ENCODE data around the gene SSH3. TPM values are rescaled to one million over a fixed set of nuclear protein-coding genes. Genes with fewer than 3 reads are reported as not detected.

SSH3 gene
- total and polyA plus RNA-seq, 7 experiments from 2014 or later, result 1.1 to 23.8 (median 14.8) TPM

DNA sequence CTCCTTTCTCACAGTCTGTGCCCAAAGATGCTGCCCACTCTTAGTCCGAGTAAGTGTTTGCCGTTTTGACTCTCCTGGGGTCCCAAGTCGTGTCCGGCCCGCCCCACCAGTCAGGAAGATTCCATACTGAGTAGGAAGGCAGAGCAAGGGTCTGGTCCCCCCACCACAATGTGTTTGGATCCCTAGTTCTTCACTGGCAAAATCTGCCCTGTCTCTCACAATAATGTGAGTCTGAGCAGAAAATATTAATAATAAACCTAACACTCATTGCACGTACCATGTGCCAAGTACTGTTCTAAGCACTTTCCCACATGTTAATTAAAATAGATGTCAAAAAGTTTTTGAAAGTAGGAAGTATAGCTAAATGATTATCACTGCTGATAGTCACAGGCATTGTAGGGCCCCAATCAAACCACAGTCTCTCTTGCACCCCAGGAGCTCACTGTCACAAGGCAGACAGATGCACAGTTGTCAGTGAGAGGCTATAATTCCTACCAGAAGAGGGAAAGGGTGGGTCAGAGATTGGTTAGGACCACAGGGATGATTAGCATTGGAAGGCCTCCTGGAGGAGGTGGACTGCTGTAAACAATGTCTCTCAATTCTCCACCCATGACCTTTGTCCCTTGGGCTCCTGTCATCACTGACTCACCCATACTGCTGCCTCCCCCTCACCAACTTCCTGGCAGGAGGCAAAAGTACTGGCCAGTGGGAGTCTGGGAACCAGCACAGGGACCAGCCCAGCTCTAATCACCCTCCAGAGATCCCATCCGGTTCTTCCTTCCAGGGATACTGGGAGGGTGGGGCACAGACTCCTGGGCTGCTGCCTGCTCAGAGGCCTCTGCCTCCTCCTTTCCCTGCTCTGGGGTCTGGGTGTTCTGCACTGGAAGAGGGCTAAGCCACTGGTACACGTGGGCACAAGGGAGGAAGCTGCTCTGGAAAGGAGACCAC lies 51.0 kb downstream of the SSH3 start:
- Histone ChIP-seq H3K9me3 (ENCODE audit: control insufficient read depth in 2 of 3, low read length in 3 of 3) (no peaks in the 10 kb centered on the region), H3K4me3 (ENCODE audit: low read length) (peak overlapping the region; percentile 96), H3K27me3 (ENCODE audit: control insufficient read depth in 2 of 2, insufficient read depth in 2 of 2, low read length in 2 of 2) (no peaks in the 10 kb centered on the region), H3K36me3 (ENCODE audit: control insufficient read depth in 2 of 3, insufficient read depth in 3 of 3, low read length in 3 of 3) (peaks cover 0 to 3% (median 0%) of the 10 kb centered on the region in 3 experiments), H3K4me1 (ENCODE audit: control insufficient read depth in 2 of 2, insufficient read depth in 2 of 2, low read length in 2 of 2) (peaks cover 30 to 45% of the 10 kb centered on the region in 2 donors), H3K27ac (ENCODE audit: low read depth, low read length) (peak overlapping the region; percentile 97)
- Mint-ChIP-seq H3K4me1 (peaks cover 23 to 56% (median 41%) of the 10 kb centered on the region in 7 donors), H3K27me3 (peaks cover 0 to 13% (median 0%) of the 10 kb centered on the region in 5 donors), H3K9me3 (peaks cover 0 to 2% (median 0%) of the 10 kb centered on the region in 11 donors), H3K4me3 (peak overlapping the region; percentile 85 to 100 (median 97)), H3K36me3 (no peaks in the 10 kb centered on the region), H3K27ac (peak overlapping the region; percentile 96 to 100 (median 99))
- ChIA-PET POLR2A (interaction anchor here (0.6 to 17.2 kb wide), 29 partner anchors 11 to 276 kb away, joined by 3 to 272 read pairs (median 9); partner anchors contain the start of genes AIP, ANKRD13D, CDK2AP2 and CLCF1), CTCF (interaction anchor here (0.9 to 16.9 kb wide), 11 partner anchors 7 to 254 kb away, joined by 3 to 495 read pairs (median 5); partner anchors contain the start of genes CLCF1 and RAD9A)
- DNase-seq, result peak in 1 of 9 donors; percentile 18
- intact Hi-C loops (cut with micrococcal nuclease), result loop anchor here (5.0 to 10.0 kb wide), 2 partner anchors 67 to 450 kb away; partner anchors contain the start of gene ANKRD13D (in 1 of the 2)
- no peak for ATAC-seq

DNA sequence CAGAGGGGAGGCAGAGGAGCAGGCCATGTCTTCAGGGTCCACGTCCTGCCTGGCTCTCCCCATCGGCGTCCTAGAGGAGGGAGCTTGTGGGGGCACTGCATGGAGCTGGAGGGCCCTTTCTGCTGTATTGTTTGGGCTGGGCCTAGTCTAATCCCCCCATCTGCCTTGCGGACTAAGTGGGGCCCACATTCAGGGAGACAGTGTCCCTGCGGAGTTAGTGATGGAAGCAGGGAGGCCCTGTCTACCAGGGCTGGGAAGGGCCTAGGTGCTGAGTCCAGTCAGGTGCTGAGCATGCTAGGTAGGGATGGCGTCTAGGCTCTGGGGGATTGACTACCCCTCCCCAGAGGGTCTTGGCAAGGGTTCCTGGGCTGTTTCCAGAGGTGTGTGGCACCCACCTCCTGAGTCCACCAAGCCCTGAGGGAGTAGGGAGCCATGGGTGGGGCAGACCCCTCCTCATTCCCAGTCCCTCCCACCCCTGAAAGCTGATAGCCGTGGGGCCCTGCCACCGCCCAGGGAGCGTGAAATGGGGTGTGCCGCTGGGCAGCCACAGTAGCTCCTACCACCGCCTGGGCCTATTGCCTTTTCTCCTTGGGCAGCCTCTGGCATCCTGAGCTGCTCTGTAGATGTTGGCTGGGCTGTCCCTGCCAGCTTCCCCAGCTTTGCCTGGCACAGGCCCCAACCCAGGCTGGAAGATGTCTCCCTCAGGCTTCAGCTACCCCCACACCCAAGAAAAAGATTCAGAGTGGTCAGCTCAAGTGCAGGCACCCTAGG lies 51.9 kb downstream of the SSH3 start:
- H3K27ac ChIP-seq (ENCODE audit: low read depth, low read length), result peak overlapping the region; percentile 97
- Mint-ChIP-seq H3K27ac (peak overlapping the region in 7 of 9 donors; percentile 8 to 100 (median 81)), H3K36me3 (no peaks in the 10 kb centered on the region), H3K27me3 (peaks cover 0 to 13% (median 0%) of the 10 kb centered on the region in 5 donors), H3K9me3 (peaks cover 0 to 2% (median 0%) of the 10 kb centered on the region in 11 donors), H3K4me1 (peaks cover 15 to 47% (median 36%) of the 10 kb centered on the region in 7 donors), H3K4me3 (no peak overlapping the region)
- H3K4me3 ChIP-seq (ENCODE audit: low read length), result no peak overlapping the region
- POLR2A ChIA-PET, result interaction anchor here (0.5 to 17.2 kb wide), 7 partner anchors 11 to 83 kb away, joined by 3 to 272 read pairs (median 20); partner anchors contain the start of genes CLCF1, PTPRCAP and RAD9A
- H3K9me3 ChIP-seq (ENCODE audit: control insufficient read depth in 2 of 3, low read length in 3 of 3), result no peaks in the 10 kb centered on the region
- no peaks in the 10 kb centered on the region for H3K27me3 ChIP-seq (ENCODE audit: control insufficient read depth in 2 of 2, insufficient read depth in 2 of 2, low read length in 2 of 2)
- H3K4me1 ChIP-seq (ENCODE audit: control insufficient read depth in 2 of 2, insufficient read depth in 2 of 2, low read length in 2 of 2), result peaks cover 30 to 45% of the 10 kb centered on the region in 2 donors
- intact Hi-C loops (cut with micrococcal nuclease), result loop anchor here in 1 of 2 donors (10.0 kb wide), 1 partner anchor 450 kb away; no protein-coding TSS in a partner anchor
- CTCF ChIA-PET, result interaction anchor here (0.7 to 16.9 kb wide), 5 partner anchors 10 to 78 kb away, joined by 3 to 495 read pairs (median 3); partner anchors contain the start of gene CLCF1
- peaks cover 0 to 3% (median 0%) of the 10 kb centered on the region in 3 experiments for H3K36me3 ChIP-seq (ENCODE audit: control insufficient read depth in 2 of 3, insufficient read depth in 3 of 3, low read length in 3 of 3)
- DNase-seq, result no peak
- no peak for ATAC-seq

DNA sequence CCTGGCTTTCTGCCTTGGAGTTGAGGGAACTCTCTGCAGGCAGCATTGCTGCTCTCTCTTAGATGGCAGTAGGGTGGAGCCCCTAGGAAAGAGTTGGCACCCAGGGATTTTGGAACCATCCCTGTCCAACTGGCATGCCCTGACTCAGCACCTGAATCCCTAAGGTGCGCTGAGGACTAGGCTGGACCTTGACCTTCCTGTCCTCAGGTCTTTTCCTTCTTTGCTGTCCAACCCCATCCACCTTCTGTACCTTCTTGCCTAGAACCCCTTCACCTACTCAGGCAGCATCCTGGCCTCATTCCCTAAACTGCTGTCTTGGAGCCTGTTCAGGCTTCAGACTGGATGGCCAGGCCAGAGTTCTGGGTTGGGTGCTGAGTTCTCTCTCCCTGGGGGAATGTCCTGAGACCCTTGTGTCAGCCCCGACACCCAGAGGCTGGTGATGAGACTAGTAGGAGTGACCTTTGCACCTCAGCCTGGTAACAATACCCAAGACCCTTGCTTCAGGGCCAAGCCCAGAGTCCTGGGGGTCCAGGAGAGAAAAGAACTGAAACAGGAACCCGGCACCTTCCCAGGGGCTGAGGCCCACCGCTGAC lies 52.6 kb downstream of the SSH3 start:
- H3K27me3 ChIP-seq (ENCODE audit: control insufficient read depth in 2 of 2, insufficient read depth in 2 of 2, low read length in 2 of 2), result no peaks in the 10 kb centered on the region
- ATAC-seq (no peak), DNase-seq (no peak)
- no peak overlapping the region for H3K4me3 ChIP-seq (ENCODE audit: low read length)
- peak overlapping the region in 3 of 9 donors; percentile 48 to 75 (median 63) for H3K27ac Mint-ChIP-seq
- H3K27me3 Mint-ChIP-seq, result peaks cover 0 to 15% (median 0%) of the 10 kb centered on the region in 5 donors
- intact Hi-C loops (cut with micrococcal nuclease), result loop anchor here in 1 of 2 donors (10.0 kb wide), 1 partner anchor 449 kb away; no protein-coding TSS in a partner anchor
- POLR2A ChIA-PET, result interaction anchor here (0.8 to 17.2 kb wide), 7 partner anchors 12 to 149 kb away, joined by 3 to 272 read pairs (median 3); partner anchors contain the start of genes CLCF1, PITPNM1 and RAD9A
- H3K4me1 Mint-ChIP-seq, result peaks cover 15 to 46% (median 35%) of the 10 kb centered on the region in 7 donors
- no peaks in the 10 kb centered on the region for H3K9me3 ChIP-seq (ENCODE audit: control insufficient read depth in 2 of 3, low read length in 3 of 3)
- peaks cover 0 to 3% (median 0%) of the 10 kb centered on the region in 3 experiments for H3K36me3 ChIP-seq (ENCODE audit: control insufficient read depth in 2 of 3, insufficient read depth in 3 of 3, low read length in 3 of 3)
- peaks cover 0 to 2% (median 0%) of the 10 kb centered on the region in 11 donors for H3K9me3 Mint-ChIP-seq
- CTCF ChIA-PET, result interaction anchor here (0.7 to 16.9 kb wide), 5 partner anchors 11 to 258 kb away, joined by 3 to 495 read pairs (median 3); partner anchors contain the start of gene CLCF1
- H3K36me3 Mint-ChIP-seq, result no peaks in the 10 kb centered on the region
- H3K4me1 ChIP-seq (ENCODE audit: control insufficient read depth in 2 of 2, insufficient read depth in 2 of 2, low read length in 2 of 2), result peaks cover 27 to 43% of the 10 kb centered on the region in 2 donors
- no peak overlapping the region for H3K27ac ChIP-seq (ENCODE audit: low read depth, low read length)
- peak overlapping the region in 1 of 10 donors; percentile 36 for H3K4me3 Mint-ChIP-seq

DNA sequence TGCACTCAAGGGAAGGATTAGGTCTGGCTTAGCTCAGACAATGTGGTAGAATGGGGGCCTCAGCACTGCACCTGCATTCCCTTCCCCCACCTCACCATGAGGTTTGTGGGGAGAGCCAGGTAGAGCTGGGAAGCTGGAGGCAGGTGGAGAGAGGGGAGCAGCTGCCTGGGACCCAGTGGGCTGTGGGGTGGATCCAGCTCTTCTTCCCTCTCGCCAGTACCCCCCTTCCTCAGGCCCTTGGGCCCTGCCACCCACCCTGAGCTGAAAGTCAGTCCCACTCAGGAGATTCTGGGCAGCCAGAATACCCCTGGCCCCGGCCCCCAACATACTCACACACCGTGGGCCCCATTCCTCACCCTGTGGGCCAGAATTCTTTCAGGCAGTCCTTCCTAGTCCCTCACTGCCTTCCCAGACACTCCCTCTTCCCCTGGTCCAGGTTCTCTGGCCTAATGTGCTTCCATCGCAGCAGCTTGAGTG lies 53.1 kb downstream of the SSH3 start:
- H3K27me3 Mint-ChIP-seq, result peaks cover 0 to 17% (median 0%) of the 10 kb centered on the region in 5 donors
- POLR2A ChIA-PET, result interaction anchor here (0.5 to 17.2 kb wide), 6 partner anchors 13 to 149 kb away, joined by 3 to 272 read pairs (median 4); partner anchors contain the start of genes CLCF1 and PITPNM1

DNA sequence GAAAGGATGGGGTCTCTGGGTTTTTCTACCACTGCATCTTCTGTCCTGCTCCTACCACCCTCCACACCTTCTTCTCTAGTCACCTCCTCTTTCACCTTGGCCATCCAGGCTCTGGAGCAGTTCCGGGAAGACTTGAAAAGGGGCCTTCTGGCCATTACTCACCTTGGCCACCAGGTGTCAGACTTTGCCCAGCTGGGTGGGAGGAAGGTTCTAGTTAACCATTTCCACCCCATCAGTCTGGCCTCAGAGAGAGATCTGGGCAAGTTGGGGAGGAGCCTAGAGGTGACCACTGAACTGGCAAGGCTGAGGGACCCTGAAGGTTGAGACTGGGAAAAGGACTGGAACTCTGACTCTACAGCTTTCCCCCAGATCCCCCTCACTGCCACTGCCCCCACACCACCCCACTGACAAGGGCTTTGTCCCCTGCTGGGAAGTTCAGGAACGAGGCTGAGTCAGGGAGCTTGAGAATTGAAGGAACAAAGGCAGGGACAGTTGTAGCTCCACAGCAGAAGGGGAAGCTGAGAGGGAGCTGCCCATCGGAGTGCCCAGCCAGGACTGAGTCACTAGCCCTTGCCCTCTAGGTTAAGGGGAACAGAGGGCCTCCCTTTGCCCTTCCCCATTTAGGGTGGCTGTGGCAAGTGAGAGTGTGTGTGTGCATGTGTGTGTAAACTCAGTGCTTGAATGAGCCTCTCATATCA lies 53.7 kb downstream of the SSH3 start:
- peak overlapping the region in 8 of 9 donors; percentile 19 to 86 (median 73) for H3K27ac Mint-ChIP-seq
- no peak overlapping the region for H3K27ac ChIP-seq (ENCODE audit: low read depth, low read length)
- H3K27me3 Mint-ChIP-seq, result peaks cover 0 to 18% (median 0%) of the 10 kb centered on the region in 5 donors
- H3K4me1 Mint-ChIP-seq, result peaks cover 7 to 37% (median 24%) of the 10 kb centered on the region in 7 donors
- peak overlapping the region in 3 of 10 donors; percentile 30 to 72 (median 36) for H3K4me3 Mint-ChIP-seq
- intact Hi-C loops (cut with micrococcal nuclease), result loop anchor here (1.0 to 10.0 kb wide), 5 partner anchors 17 to 448 kb away; no protein-coding TSS in a partner anchor
- no peak overlapping the region for H3K4me3 ChIP-seq (ENCODE audit: low read length)
- DNase-seq (peak; percentile 42 to 74 (median 67)), ATAC-seq (peak; percentile 28)
- ChIA-PET CTCF (interaction anchor here (0.7 to 16.9 kb wide), 8 partner anchors 12 to 271 kb away, joined by 3 to 495 read pairs (median 3); partner anchors contain the start of genes CLCF1 and PITPNM1), POLR2A (interaction anchor here (0.5 to 17.2 kb wide), 5 partner anchors 13 to 93 kb away, joined by 3 to 272 read pairs (median 4); partner anchors contain the start of gene CLCF1)
- peaks cover 0 to 7% (median 0%) of the 10 kb centered on the region in 5 donors for H3K36me3 Mint-ChIP-seq
- peaks cover 16 to 31% of the 10 kb centered on the region in 2 donors for H3K4me1 ChIP-seq (ENCODE audit: control insufficient read depth in 2 of 2, insufficient read depth in 2 of 2, low read length in 2 of 2)
- H3K36me3 ChIP-seq (ENCODE audit: control insufficient read depth in 2 of 3, insufficient read depth in 3 of 3, low read length in 3 of 3), result peaks cover 0 to 3% (median 0%) of the 10 kb centered on the region in 3 experiments
- H3K27me3 ChIP-seq (ENCODE audit: control insufficient read depth in 2 of 2, insufficient read depth in 2 of 2, low read length in 2 of 2), result no peaks in the 10 kb centered on the region
- peaks cover 0 to 2% (median 0%) of the 10 kb centered on the region in 11 donors for H3K9me3 Mint-ChIP-seq
- no peaks in the 10 kb centered on the region for H3K9me3 ChIP-seq (ENCODE audit: control insufficient read depth in 2 of 3, low read length in 3 of 3)

More for the DNA sequence above, 53.1 kb downstream of the SSH3 start:
- CTCF ChIA-PET, result interaction anchor here (0.9 to 16.9 kb wide), 5 partner anchors 11 to 258 kb away, joined by 3 to 495 read pairs (median 3); partner anchors contain the start of genes CLCF1 and PITPNM1
- no peak overlapping the region for H3K27ac ChIP-seq (ENCODE audit: low read depth, low read length)
- Mint-ChIP-seq H3K27ac (peak overlapping the region in 8 of 9 donors; percentile 19 to 86 (median 73)), H3K4me3 (peak overlapping the region in 4 of 10 donors; percentile 7 to 72 (median 33)), H3K9me3 (peaks cover 0 to 2% (median 0%) of the 10 kb centered on the region in 11 donors), H3K36me3 (peaks cover 0 to 3% (median 0%) of the 10 kb centered on the region in 5 donors), H3K4me1 (peaks cover 10 to 41% (median 29%) of the 10 kb centered on the region in 7 donors)
- H3K27me3 ChIP-seq (ENCODE audit: control insufficient read depth in 2 of 2, insufficient read depth in 2 of 2, low read length in 2 of 2), result no peaks in the 10 kb centered on the region
- intact Hi-C loops (cut with micrococcal nuclease), result loop anchor here in 1 of 2 donors (10.0 kb wide), 1 partner anchor 448 kb away; no protein-coding TSS in a partner anchor
- H3K4me3 ChIP-seq (ENCODE audit: low read length), result no peak overlapping the region
- no peak for ATAC-seq
- H3K36me3 ChIP-seq (ENCODE audit: control insufficient read depth in 2 of 3, insufficient read depth in 3 of 3, low read length in 3 of 3), result peaks cover 0 to 3% (median 0%) of the 10 kb centered on the region in 3 experiments
- no peaks in the 10 kb centered on the region for H3K9me3 ChIP-seq (ENCODE audit: control insufficient read depth in 2 of 3, low read length in 3 of 3)
- peak in 1 of 9 donors; percentile 17 for DNase-seq
- H3K4me1 ChIP-seq (ENCODE audit: control insufficient read depth in 2 of 2, insufficient read depth in 2 of 2, low read length in 2 of 2), result peaks cover 21 to 37% of the 10 kb centered on the region in 2 donors
